ENCODE measurements around the gene CD38. TPM values are rescaled to one million over a fixed set of nuclear protein-coding genes. Genes with fewer than 3 reads are reported as not detected.

The CD38 gene
- polyA plus RNA-seq, 1 donor from 2014 or later, result 0.21 TPM

GRCh38 chr4:15737255-15737654 lies 40.9 kb upstream of the CD38 start:
- TF ChIP-seq RAD21 (conservative IDR thresholded peaks at IDR 0.05), result no peak
- TF ChIP-seq MXI1 (conservative IDR thresholded peaks at IDR 0.05; ENCODE audit: poor library complexity, severe bottlenecking), result no peak
- TF ChIP-seq REST (IDR thresholded peaks at IDR 0.05; ENCODE audit: borderline replicate concordance), result no peak
- no peak for TF ChIP-seq EZH2 (IDR thresholded peaks at IDR 0.05; ENCODE audit: borderline replicate concordance, insufficient read depth, low read length, poor library complexity, severe bottlenecking)
- no peaks in the 10 kb centered on the region for H3K36me3 ChIP-seq (ENCODE audit: insufficient read depth, low read length)
- H3F3A ChIP-seq (ENCODE audit: insufficient read depth, low read length, poor library complexity, severe bottlenecking), result no peaks in the 10 kb centered on the region
- no peak overlapping the region for H3K4me2 ChIP-seq (ENCODE audit: low read length)
- H3K4me3 ChIP-seq (ENCODE audit: low read length), result no peak overlapping the region
- H3K27ac ChIP-seq (ENCODE audit: low read length), result no peak overlapping the region
- no peaks in the 10 kb centered on the region for H3K27me3 ChIP-seq (ENCODE audit: insufficient read depth, low read depth, low read length)
- no peak overlapping the region for H2AFZ ChIP-seq (ENCODE audit: low read depth, low read length)
- no peaks in the 10 kb centered on the region for H3K79me2 ChIP-seq (replicated peaks; ENCODE audit: insufficient read depth, low read length)
- H3K9me3 ChIP-seq (ENCODE audit: low read length), result no peaks in the 10 kb centered on the region
- H3K9ac ChIP-seq (ENCODE audit: low read length), result no peak overlapping the region
- H3K9me2 ChIP-seq (ENCODE audit: insufficient read depth, low read length), result no peaks in the 10 kb centered on the region
- no peaks in the 10 kb centered on the region for H4K20me1 ChIP-seq (ENCODE audit: insufficient read depth)

GRCh38 chr4:15738877-15739276 lies 39.3 kb upstream of the CD38 start:
- no peak overlapping the region for H3K27ac ChIP-seq (ENCODE audit: low read length)

More at GRCh38 chr4:15738877-15739276, 39.3 kb upstream of the CD38 start:
- TF ChIP-seq POLR2AphosphoS5 (IDR thresholded peaks at IDR 0.05), result no peak
- TF ChIP-seq TAF1 (IDR thresholded peaks at IDR 0.05; ENCODE audit: low read depth), result no peak
- TF ChIP-seq REST (IDR thresholded peaks at IDR 0.05; ENCODE audit: borderline replicate concordance), result no peak
- TF ChIP-seq SMC3 (conservative IDR thresholded peaks at IDR 0.05; ENCODE audit: poor library complexity), result no peak
- TF ChIP-seq CTCF (IDR thresholded peaks at IDR 0.05; ENCODE audit: poor library complexity, severe bottlenecking), result no peak
- no peak for TF ChIP-seq EP300 (conservative IDR thresholded peaks at IDR 0.05; ENCODE audit: poor library complexity, severe bottlenecking)
- TF ChIP-seq EZH2 (IDR thresholded peaks at IDR 0.05; ENCODE audit: borderline replicate concordance, insufficient read depth, low read length, poor library complexity, severe bottlenecking), result no peak
- no peak for TF ChIP-seq RAD21 (conservative IDR thresholded peaks at IDR 0.05)
- TF ChIP-seq MXI1 (conservative IDR thresholded peaks at IDR 0.05; ENCODE audit: poor library complexity, severe bottlenecking), result no peak
- H3K27me3 ChIP-seq (ENCODE audit: insufficient read depth, low read depth, low read length), result no peaks in the 10 kb centered on the region
- no peaks in the 10 kb centered on the region for H3K9me2 ChIP-seq (ENCODE audit: insufficient read depth, low read length)
- no peak overlapping the region for H3K4me2 ChIP-seq (ENCODE audit: low read length)
- H3K9me3 ChIP-seq (ENCODE audit: low read length), result no peaks in the 10 kb centered on the region
- no peak overlapping the region for H3K4me3 ChIP-seq (ENCODE audit: low read length)
- H3F3A ChIP-seq (ENCODE audit: insufficient read depth, low read length, poor library complexity, severe bottlenecking), result no peaks in the 10 kb centered on the region
- H2AFZ ChIP-seq (ENCODE audit: low read depth, low read length), result no peak overlapping the region
- H3K36me3 ChIP-seq (ENCODE audit: insufficient read depth, low read length), result no peaks in the 10 kb centered on the region
- no peaks in the 10 kb centered on the region for H3K79me2 ChIP-seq (replicated peaks; ENCODE audit: insufficient read depth, low read length)
- H3K9ac ChIP-seq (ENCODE audit: low read length), result no peak overlapping the region
- H4K20me1 ChIP-seq (ENCODE audit: insufficient read depth), result no peaks in the 10 kb centered on the region

Measured in neural cell (in vitro differentiated cells).